KOPT-K1 (cell line): ENCODE results near the gene MOGAT3.
A peak's percentile ranks its signal among the peaks of the same experiment; 100 is the strongest.
"Not testable (repeated sequence)": the region's sequence is repeated elsewhere in the genome, so short reads cannot be mapped to it uniquely, and the experiment has no call there.

ENCODE experiments used
- H3K27ac ChIP-seq: fragments of 200-600 bp; sonication (generic); 2 replicates; pipeline ENCODE4 v1.5.1; 2016; ENCODE audit warnings: antibody characterized with exemption, mild to moderate bottlenecking, low read depth, low read length; ENCODE audit not compliant: poor library complexity, severe bottlenecking
- H3K36me3 ChIP-seq: fragments of 200-600 bp; sonication (generic); 2 replicates; pipeline ENCODE4 v1.5.1; 2017; ENCODE audit warnings: antibody characterized with exemption, mild to moderate bottlenecking, low read length, moderate library complexity; ENCODE audit not compliant: insufficient read depth
- H3K9me3 ChIP-seq: fragments of 200-600 bp; sonication (generic); 2 replicates; pipeline ENCODE4 v1.5.1; 2017; ENCODE audit warnings: antibody characterized with exemption, low read length, mild to moderate bottlenecking; ENCODE audit not compliant: insufficient read depth, poor library complexity, severe bottlenecking

The MOGAT3 gene

GRCh38 chr7:101217388-101218235 is 16.8 kb upstream of the MOGAT3 start, which contains the start of the genes PLOD3 and ZNHIT1:
Gene PLOD3 (minus strand): TSS chr7:101217581. CDS start chr7:101217274, 307 bp downstream.
Gene ZNHIT1 (plus strand): TSS chr7:101218165. CDS start chr7:101218196, 31 bp downstream.
- Histone ChIP-seq H3K9me3 (no peaks in the 10 kb centered on the region), H3K36me3 (peaks cover 2% of the 10 kb centered on the region; the same call in 1 of the 2 replicates), H3K27ac (peak within 1 kb of the TSS; percentile 62)

- Histone ChIP-seq H3K27ac (no peak overlapping the region), H3K36me3 (no peaks in the 10 kb centered on the region), H3K9me3 (no peaks in the 10 kb centered on the region)
Observed at GRCh38 chr7:101216860-101217387, 16.1 kb upstream of the MOGAT3 start.

- Histone ChIP-seq H3K36me3 (no peaks in the 10 kb centered on the region), H3K27ac (no peak overlapping the region), H3K9me3 (no peaks in the 10 kb centered on the region)
Observed at GRCh38 chr7:101216001-101216859, 15.4 kb upstream of the MOGAT3 start.

DNA sequence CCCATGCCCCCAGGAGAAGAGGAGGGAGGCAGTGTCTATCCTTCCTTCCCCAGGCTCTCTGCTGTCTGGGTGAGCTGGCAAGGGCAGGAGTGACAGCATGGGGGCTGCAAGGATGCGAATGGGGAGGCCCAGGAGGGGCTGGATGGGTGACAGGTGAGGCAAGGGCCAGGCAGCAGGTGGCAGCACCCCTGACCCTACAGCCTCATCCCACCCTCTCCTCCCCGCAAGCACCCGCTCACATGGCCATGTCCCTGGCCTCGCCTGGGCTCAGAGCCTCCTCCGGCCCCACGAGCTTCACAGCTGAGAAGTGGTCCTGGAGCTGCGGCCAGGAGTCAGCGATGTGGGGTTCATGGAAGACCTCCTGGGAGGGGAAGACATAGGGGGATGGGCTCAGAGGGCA is 11.2 kb upstream of the MOGAT3 start:
- no peaks in the 10 kb centered on the region for H3K36me3 ChIP-seq
- H3K9me3 ChIP-seq, result no peaks in the 10 kb centered on the region

DNA sequence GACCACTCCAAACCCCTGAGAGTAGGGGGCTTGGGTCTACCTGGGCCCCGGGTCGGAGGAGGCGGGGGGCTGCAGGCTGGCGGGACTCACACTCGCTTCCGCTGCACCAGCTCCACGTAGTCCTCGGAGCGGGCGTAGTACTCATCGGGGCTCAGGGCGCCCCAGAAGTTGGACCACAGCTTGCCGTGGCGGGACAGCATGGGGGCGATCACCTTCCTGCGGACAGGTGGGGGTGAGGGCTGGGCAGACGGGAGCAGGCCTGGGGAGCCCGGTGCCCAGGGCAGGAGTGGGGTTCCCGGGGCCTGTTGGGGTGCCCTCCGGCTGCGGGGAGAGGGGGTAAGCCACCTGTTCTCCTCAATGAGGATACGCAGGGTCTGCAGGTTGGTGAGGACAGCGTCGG is 10.7 kb upstream of the MOGAT3 start:
- no peaks in the 10 kb centered on the region for H3K36me3 ChIP-seq
- H3K27ac ChIP-seq, result no peak overlapping the region
- H3K9me3 ChIP-seq, result no peaks in the 10 kb centered on the region

More for the DNA sequence above, 11.2 kb upstream of the MOGAT3 start:
- H3K27ac ChIP-seq, result no peak overlapping the region

- H3K27ac ChIP-seq, result no peak overlapping the region
- H3K36me3 ChIP-seq, result no peaks in the 10 kb centered on the region
- H3K9me3 ChIP-seq, result no peaks in the 10 kb centered on the region
Observed at GRCh38 chr7:101210143-101210542, 9.3 kb upstream of the MOGAT3 start.

DNA sequence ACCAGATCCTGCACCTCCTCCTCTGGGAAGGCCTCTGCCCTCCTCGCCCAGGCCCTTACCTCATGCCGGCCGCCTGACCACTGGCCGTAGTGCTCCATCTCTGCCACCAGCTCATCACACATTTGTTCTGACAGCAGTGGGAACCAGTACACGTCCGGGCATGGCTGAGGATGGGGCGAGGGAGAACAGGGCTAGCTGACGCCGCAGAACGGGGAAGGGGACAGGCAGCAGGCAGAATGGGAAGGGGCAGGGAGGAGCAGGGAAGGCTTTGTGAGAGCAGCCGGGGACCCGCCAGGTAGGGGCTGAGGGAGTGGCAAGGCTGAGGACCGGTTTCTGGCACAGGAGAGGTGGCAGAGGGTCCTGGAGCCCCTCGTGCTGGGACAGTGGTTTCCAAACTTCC is 8.0 kb upstream of the MOGAT3 start:
- no peaks in the 10 kb centered on the region for H3K9me3 ChIP-seq
- no peak overlapping the region for H3K27ac ChIP-seq
- H3K36me3 ChIP-seq, result no peaks in the 10 kb centered on the region

DNA sequence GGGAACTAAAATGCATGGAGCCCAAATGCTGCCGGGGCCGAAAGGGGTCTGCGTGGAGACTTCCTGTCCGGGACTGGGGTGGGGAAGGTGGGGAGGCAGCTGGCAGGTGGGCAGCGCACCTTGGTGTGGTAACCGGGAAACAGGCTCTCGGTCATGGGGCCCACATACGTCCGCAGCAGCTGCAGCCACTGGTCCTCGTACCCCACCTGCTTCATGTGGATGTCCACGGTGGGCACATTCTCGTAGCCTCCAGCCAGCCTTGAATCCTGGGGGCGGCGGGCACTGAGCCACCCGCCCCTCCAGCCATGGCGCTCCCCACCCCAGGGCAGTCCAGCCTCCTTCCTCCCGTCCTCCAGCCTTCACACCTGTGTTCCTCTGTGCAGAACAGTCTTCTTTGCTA is 6.6 kb upstream of the MOGAT3 start:
- Histone ChIP-seq H3K9me3 (no peaks in the 10 kb centered on the region), H3K27ac (no peak overlapping the region), H3K36me3 (no peaks in the 10 kb centered on the region)

DNA sequence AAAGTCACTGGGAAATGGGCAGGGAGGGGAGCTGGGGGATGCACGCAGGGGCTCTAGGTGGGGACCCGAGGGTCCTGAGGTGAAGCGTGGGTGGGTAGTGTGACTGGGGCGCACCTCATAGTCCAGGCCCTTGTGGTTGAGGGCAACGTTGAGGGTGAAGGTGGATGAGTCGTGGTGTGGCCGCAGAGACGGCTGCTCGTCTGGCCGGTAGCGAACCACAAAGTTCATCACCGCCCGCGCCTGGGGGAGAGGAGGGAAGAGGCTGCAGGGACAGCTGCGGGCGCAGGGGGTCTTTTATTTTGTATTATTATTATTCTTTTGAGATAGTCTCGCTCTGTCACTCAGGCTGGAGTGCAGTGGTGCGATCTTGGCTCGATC is 5.8 kb upstream of the MOGAT3 start:
- H3K36me3 ChIP-seq, result no peaks in the 10 kb centered on the region
- no peaks in the 10 kb centered on the region for H3K9me3 ChIP-seq
- no peak overlapping the region for H3K27ac ChIP-seq

GRCh38 chr7:101205901-101206664 is 5.2 kb upstream of the MOGAT3 start:
- no peaks in the 10 kb centered on the region for H3K36me3 ChIP-seq
- no peak overlapping the region for H3K27ac ChIP-seq
- no peaks in the 10 kb centered on the region for H3K9me3 ChIP-seq

GRCh38 chr7:101203740-101204738 is 3.2 kb upstream of the MOGAT3 start:
- H3K27ac ChIP-seq, H3K9me3 ChIP-seq, H3K36me3 ChIP-seq: not testable (repeated sequence)

DNA sequence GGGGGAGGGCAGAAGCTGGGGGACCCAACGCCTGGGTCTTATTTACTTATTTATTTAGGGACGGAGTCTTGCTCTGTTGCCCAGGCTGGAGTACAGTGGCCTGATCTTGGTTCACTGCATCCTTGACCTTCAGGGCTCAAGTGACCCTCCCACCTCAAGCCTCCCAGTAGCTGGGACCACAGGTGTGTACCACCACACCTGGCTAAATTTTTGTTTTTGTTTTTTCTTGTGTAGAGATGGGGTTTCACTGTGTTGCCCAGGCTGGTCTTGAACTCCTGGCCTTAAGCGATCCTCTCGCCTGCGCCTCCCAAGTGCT is 1.7 kb upstream of the MOGAT3 start:
- Histone ChIP-seq H3K27ac (no peak overlapping the region), H3K9me3 (no peaks in the 10 kb centered on the region), H3K36me3 (no peaks in the 10 kb centered on the region)

- no peaks in the 10 kb centered on the region for H3K9me3 ChIP-seq
- H3K27ac ChIP-seq, result no peak overlapping the region
- no peaks in the 10 kb centered on the region for H3K36me3 ChIP-seq
Observed at GRCh38 chr7:101201695-101202602, 1.1 kb upstream of the MOGAT3 start.
